GM21526 (cell line): ENCODE data around the gene TEX9.

Experiments used
- ATAC-seq: cut with Tn5 transposase; IDR thresholded peaks from one replicate; pipeline ENCODE4 v1.9.1; 2021; ENCODE audit warnings: moderate library complexity; ENCODE audit not compliant: unreplicated experiment, low FRiP score

The TEX9 gene

GRCh38 chr15:56440214-56440770 lies 75.1 kb downstream of the TEX9 start:
- no peak for ATAC-seq

- no peak for ATAC-seq
These were observed 77.1 kb downstream of the TEX9 start for GRCh38 chr15:56442354-56442753.

- no peak for ATAC-seq
These were observed 80.5 kb downstream of the TEX9 start for GRCh38 chr15:56445746-56446145.

- no peak for ATAC-seq
These were observed 89.6 kb downstream of the TEX9 start for GRCh38 chr15:56454836-56455235.

- no peak for ATAC-seq
These were observed 91.0 kb downstream of the TEX9 start for GRCh38 chr15:56456229-56456628.

DNA sequence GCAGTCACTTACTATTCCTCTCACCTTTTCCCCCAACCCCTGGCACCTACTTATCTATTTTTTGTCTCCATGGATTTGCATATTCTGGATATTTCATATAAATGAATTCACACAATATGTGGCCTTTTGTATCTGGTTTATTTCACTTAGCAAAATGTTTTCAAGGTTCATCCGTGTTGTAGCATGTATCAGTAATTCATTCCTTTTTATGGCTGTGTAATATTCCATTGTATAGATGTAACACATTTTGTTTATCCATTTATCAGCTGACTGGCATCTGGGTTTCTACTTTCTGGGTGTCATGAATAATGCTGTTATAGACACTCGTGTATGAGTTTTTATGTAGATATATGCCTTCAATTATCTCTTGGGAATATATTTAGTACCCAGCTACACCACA lies 93.9 kb downstream of the TEX9 start:
- no peak for ATAC-seq

- no peak for ATAC-seq
These were observed 94.8 kb downstream of the TEX9 start for GRCh38 chr15:56460071-56460470.

GRCh38 chr15:56460947-56461346 lies 95.7 kb downstream of the TEX9 start:
- no peak for ATAC-seq

DNA sequence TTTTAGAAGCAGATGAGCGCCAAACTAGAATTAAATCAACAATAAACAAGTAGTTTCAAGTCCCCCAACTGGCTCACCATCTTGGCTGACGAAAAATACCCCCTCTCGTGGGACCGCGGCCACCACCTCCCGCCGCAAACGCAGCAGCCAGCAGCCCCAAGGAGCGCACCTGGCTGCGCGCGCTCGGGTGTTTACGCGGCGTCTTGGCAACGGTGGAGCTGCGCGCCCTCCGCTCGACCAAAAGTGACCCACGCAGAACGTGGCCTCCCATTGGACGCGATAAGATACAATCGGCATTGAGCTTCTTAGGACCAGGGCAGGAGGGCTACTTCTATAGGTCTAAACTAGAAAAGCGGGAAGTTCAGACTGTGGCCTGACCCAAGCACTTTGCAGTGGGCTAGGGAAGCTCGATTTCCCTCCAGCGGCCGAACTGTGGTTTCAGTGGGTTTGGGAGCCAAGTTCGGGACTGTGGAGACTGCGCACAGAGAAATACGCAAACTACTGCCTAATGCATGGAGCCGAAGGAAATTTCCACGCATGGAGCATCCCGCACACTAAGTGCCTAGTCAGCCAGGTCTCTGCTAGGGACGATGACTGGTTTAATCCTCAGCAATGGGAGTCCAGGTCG lies 99.8 kb downstream of the TEX9 start, which contains the start of gene MNS1:
Gene MNS1 (minus strand): TSS at position 245 of the 628 bp plus-strand sequence. CDS start 165 bp downstream, at position 80.
- peak; percentile 99 for ATAC-seq

DNA sequence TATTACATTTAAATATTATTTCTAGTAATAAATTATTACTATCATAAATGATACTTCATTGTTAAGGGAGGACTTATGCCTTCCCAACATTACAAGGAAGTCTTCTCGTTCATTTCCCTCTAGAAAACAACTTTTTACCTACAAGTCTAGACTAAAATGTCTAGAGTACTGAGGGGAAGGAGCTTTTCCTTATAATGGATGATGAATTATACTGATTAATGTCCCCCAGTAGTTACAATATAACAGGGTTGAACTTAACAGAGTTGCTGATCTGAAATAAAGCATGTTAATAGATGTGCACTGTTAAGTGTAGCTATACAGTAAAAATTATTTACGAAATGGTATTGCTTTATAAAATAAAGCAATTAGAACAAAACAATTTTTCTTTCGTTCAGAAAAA lies 102.4 kb downstream of the TEX9 start:
- no peak for ATAC-seq

GRCh38 chr15:56468401-56468800 lies 103.2 kb downstream of the TEX9 start:
- no peak for ATAC-seq

DNA sequence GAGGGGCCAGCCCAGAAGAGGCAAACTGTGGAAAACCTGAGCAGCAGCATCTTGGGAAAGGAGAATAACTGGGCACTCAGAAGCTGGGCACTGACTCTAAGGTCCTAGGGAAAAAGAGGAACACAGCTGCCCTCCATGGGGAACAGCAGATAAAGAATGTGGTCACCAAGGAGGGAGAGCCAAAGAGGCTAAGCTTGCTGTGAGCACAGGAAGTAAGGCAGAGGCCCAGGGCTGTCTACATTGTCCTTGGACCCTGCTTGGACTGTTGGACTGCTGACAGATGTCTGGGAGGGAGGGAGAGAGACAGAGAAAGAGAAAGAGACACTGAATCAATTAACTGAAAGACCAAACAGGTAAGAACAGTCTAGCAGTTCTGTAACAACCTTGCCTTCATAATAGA lies 104.3 kb downstream of the TEX9 start:
- no peak for ATAC-seq

DNA sequence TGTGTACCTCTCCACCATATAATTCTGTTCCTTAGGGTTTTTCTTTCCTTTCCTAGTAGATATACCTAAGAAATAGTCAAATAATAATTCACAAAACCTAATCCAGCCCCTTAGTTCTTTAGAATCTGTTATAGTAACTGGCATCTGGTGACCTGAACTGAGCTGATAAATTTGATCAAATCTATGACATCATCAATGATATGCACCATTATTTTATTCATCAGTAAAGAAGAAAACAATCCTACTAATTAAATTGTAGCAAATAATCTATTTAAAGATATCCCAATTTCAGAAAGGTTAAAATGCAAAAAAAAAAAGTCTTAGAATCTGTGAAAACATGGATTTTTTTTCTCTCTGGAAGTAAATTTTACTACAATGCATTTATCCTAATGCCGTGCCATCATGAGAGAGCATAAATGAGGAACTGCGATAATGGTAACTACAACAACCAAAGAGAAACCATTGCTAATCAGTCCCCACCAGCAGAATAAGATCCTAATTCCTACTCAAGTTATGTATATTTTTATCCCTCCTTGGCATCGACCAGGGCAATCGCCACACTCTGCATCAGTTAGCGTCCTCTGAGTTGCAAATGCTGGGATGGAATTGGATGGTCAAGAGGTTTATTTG lies 106.3 kb downstream of the TEX9 start:
- no peak for ATAC-seq

DNA sequence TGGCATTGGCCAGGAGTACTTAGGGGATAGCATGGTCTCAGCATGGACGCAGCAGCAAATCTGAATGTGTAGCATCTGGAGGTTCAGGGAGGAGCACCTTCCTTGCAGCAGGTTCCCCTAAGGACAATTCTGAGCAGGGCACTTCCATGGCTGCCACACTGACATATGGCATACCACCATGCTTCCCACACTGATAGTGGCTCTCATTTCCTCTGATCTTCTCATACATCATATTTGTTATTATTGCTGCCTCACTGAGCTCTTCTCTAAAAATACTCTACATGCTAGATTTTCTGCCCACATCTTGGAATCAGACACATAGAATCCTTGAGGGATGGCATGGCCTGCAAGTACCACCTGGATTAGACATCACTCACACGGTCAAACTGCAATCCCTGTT lies 107.1 kb downstream of the TEX9 start:
- ATAC-seq = no peak

- no peak for ATAC-seq
These were observed 107.8 kb downstream of the TEX9 start for GRCh38 chr15:56473017-56473416.

DNA sequence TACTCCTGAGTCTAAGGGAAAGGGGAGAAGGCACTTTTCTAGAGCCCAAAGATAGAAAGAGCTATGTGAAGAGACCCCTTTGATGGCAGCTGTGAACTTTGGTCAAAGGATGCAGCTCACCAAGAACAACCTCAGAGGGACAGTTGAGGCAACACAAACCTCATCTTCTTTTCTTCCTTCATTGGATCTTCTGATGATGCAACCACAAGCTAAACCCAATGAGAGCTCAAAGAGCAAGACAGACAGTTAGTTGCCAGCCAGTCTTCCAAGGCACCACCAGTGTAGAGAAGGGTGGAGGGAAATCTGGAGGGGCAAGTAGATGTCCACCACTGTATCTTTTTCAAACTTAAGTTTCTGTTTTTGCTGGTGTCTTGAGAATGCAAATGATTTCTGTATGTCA lies 110.1 kb downstream of the TEX9 start:
- ATAC-seq = no peak
